Suprapubic skin (tissue), 4 donors: Measurements from ENCODE around the gene CGAS.

Source experiments
- EP300 ChIP-seq: sonication (generic); formaldehyde crosslinking; IDR thresholded peaks from one replicate; pipeline ENCODE4 v1.6.1; 2017; ENCODE audit warnings: antibody characterized with exemption
- POLR2A ChIP-seq, 2 donors: fragments of 450-650 bp; IDR thresholded peaks; one replicate each; pipeline ENCODE4 v1.6.1; 2017; ENCODE audit warnings: antibody characterized with exemption in 2 of 2, mild to moderate bottlenecking in 2 of 2, moderate library complexity in 2 of 2
- POLR2AphosphoS5 ChIP-seq, 3 donors: sonication (generic); formaldehyde crosslinking; IDR thresholded peaks; one replicate each; pipeline ENCODE4 v1.6.1; 2017; ENCODE audit warnings: antibody characterized with exemption in 3 of 3
- TF ChIP-seq, protein P1 (sequence below), 2 donors: fragments of 200-600 bp in 1 of 2; fragments of 450-650 bp in 1 of 2; sonication (generic) in 1 of 2; IDR thresholded peaks; one replicate each; pipeline ENCODE4 v1.5.1; 2016 to 2019; ENCODE audit warnings: antibody characterized with exemption in 2 of 2, mild to moderate bottlenecking in 1 of 2, moderate library complexity in 1 of 2

GRCh38 chr6:73413102-73413501 is 39.0 kb downstream of the CGAS start:
- TF ChIP-seq POLR2AphosphoS5 (IDR thresholded peaks at IDR 0.05) (no peak), POLR2A (IDR thresholded peaks at IDR 0.05) (no peak), EP300 (no peak)
- TF ChIP-seq, protein P1, sequence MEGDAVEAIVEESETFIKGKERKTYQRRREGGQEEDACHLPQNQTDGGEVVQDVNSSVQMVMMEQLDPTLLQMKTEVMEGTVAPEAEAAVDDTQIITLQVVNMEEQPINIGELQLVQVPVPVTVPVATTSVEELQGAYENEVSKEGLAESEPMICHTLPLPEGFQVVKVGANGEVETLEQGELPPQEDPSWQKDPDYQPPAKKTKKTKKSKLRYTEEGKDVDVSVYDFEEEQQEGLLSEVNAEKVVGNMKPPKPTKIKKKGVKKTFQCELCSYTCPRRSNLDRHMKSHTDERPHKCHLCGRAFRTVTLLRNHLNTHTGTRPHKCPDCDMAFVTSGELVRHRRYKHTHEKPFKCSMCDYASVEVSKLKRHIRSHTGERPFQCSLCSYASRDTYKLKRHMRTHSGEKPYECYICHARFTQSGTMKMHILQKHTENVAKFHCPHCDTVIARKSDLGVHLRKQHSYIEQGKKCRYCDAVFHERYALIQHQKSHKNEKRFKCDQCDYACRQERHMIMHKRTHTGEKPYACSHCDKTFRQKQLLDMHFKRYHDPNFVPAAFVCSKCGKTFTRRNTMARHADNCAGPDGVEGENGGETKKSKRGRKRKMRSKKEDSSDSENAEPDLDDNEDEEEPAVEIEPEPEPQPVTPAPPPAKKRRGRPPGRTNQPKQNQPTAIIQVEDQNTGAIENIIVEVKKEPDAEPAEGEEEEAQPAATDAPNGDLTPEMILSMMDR (IDR thresholded peaks at IDR 0.05), result no peak
